Gastrocnemius medialis (tissue), 4 donors: ENCODE results near the gene TRIM14. TPM values are rescaled to one million over a fixed set of nuclear protein-coding genes. Genes with fewer than 3 reads are reported as not detected.

ENCODE experiments used
- ATAC-seq, 2 donors: fragments of 150-250 bp; one replicate each; pipeline ENCODE4 v1.9.1; 2016
- DNase-seq, 2 donors: peaks; one replicate each; pipeline ENCODE4 v3.0.0-alpha.2; 2019
- H3K27ac ChIP-seq, 4 donors: fragments of 200-600 bp; sonication (generic); 1 replicate in 1 of 4; 2 replicates in 3 of 4; pipeline ENCODE4 v1.5.1; 2016 to 2018; ENCODE audit warnings: mild to moderate bottlenecking in 2 of 4, moderate library complexity in 1 of 4
- H3K27me3 ChIP-seq, 3 donors: fragments of 200-600 bp; sonication (generic) in 2 of 3; 1 replicate in 1 of 3; 2 replicates in 2 of 3; pipeline versions ENCODE4 v1.5.1 to v1.6.0; 2016 to 2019; ENCODE audit warnings: mild to moderate bottlenecking in 1 of 3, moderate library complexity in 1 of 3
- H3K36me3 ChIP-seq, 2 donors: fragments of 200-600 bp; sonication (generic) in 1 of 2; one replicate each; pipeline ENCODE4 v1.5.1; 2017 to 2018
- H3K4me1 ChIP-seq, 2 donors: fragments of 200-600 bp; sonication (generic) in 1 of 2; one replicate each; pipeline ENCODE4 v1.5.1; 2016 to 2017; ENCODE audit warnings: mild to moderate bottlenecking in 2 of 2
- H3K4me3 ChIP-seq, 4 donors: fragments of 200-600 bp; sonication (generic) in 3 of 4; 1 replicate in 1 of 4; 2 replicates in 3 of 4; pipeline ENCODE4 v1.5.1; 2016 to 2019; ENCODE audit warnings: mild to moderate bottlenecking in 2 of 4
- H3K9me3 ChIP-seq, 3 donors: fragments of 200-600 bp; sonication (generic) in 2 of 3; 1 replicate in 1 of 3; 2 replicates in 2 of 3; pipeline ENCODE4 v1.5.1; 2016 to 2019
- CTCF ChIP-seq, 5 experiments: fragments of 450-650 bp in 3 of 5; fragments of 200-600 bp in 2 of 5; sonication (generic) in 2 of 5; IDR thresholded peaks in 4 of 5; conservative IDR thresholded peaks in 1 of 5; 1 replicate in 4 of 5; 2 replicates in 1 of 5; pipeline ENCODE4 v1.5.1; 2016 to 2019; ENCODE audit warnings: antibody characterized with exemption in 5 of 5, mild to moderate bottlenecking in 3 of 5, moderate library complexity in 3 of 5
- POLR2A ChIP-seq, 2 donors: fragments of 450-650 bp; IDR thresholded peaks; one replicate each; pipeline ENCODE4 v1.6.1; 2017; ENCODE audit warnings: antibody characterized with exemption in 2 of 2, mild to moderate bottlenecking in 2 of 2, moderate library complexity in 2 of 2
- in situ Hi-C, 4 donors: fragments of 200-750 bp; cut with MboI; loops; one replicate each; pipeline versions ENCODE4 v1.15.0 to v1.8.0; 2017; ENCODE audit warnings: low sequenced_read_pairs in 4 of 4
- intact Hi-C: fragments of 100-400 bp; cut with DNase I; formaldehyde crosslinking; loops from one replicate; pipeline ENCODE4 v1.15.1; 2023; ENCODE audit warnings: low total_unique reads
- total RNA-seq, 4 donors: library from RNA; depleted of rRNA; stranded (reverse); fragments of >200 nt; gene quantifications; one replicate each; pipeline versions ENCODE4 v1.1.0 to v1.2.3, GENCODE V29; 2016

Gene TRIM14
- total RNA-seq, 4 donors from 2014 or later, result 1.1 to 3.2 (median 1.3) TPM

- no peak overlapping the region for H3K4me3 ChIP-seq
- H3K9me3 ChIP-seq, result no peaks in the 10 kb centered on the region
- DNase-seq, result no peak
- ATAC-seq, result no peak
- no peaks in the 10 kb centered on the region for H3K36me3 ChIP-seq
- TF ChIP-seq POLR2A (IDR thresholded peaks at IDR 0.05), result no peak
- no peak for TF ChIP-seq CTCF (IDR thresholded peaks at IDR 0.05 in 4 of 5, conservative IDR thresholded peaks at IDR 0.05 in 1 of 5)
- in situ Hi-C loops (no loop called here), intact Hi-C loops (no loop called here)
- no peaks in the 10 kb centered on the region for H3K4me1 ChIP-seq
- no peaks in the 10 kb centered on the region for H3K27me3 ChIP-seq
- H3K27ac ChIP-seq, result no peak overlapping the region
These were observed 35.7 kb upstream of the TRIM14 start for GRCh38 chr9:98154678-98155077.

GRCh38 chr9:98152526-98152925 is 33.5 kb upstream of the TRIM14 start:
- intact Hi-C loops, result no loop called here
- no peaks in the 10 kb centered on the region for H3K9me3 ChIP-seq
- no peak for TF ChIP-seq POLR2A (IDR thresholded peaks at IDR 0.05)
- no peak for TF ChIP-seq CTCF (IDR thresholded peaks at IDR 0.05 in 4 of 5, conservative IDR thresholded peaks at IDR 0.05 in 1 of 5)
- H3K4me1 ChIP-seq, result no peaks in the 10 kb centered on the region
- no peaks in the 10 kb centered on the region for H3K36me3 ChIP-seq
- no peak overlapping the region for H3K27ac ChIP-seq
- DNase-seq (no peak), ATAC-seq (no peak)
- no peaks in the 10 kb centered on the region for H3K27me3 ChIP-seq
- in situ Hi-C loops, result no loop called here
- H3K4me3 ChIP-seq, result no peak overlapping the region

GRCh38 chr9:98150721-98151120 is 31.7 kb upstream of the TRIM14 start:
- H3K36me3 ChIP-seq, result no peaks in the 10 kb centered on the region
- no peaks in the 10 kb centered on the region for H3K9me3 ChIP-seq
- TF ChIP-seq CTCF (IDR thresholded peaks at IDR 0.05 in 4 of 5, conservative IDR thresholded peaks at IDR 0.05 in 1 of 5) (no peak), POLR2A (IDR thresholded peaks at IDR 0.05) (no peak)
- no peak for ATAC-seq
- H3K27ac ChIP-seq, result no peak overlapping the region
- no peak for DNase-seq
- intact Hi-C loops, result no loop called here
- in situ Hi-C loops, result no loop called here
- H3K27me3 ChIP-seq, result no peaks in the 10 kb centered on the region
- H3K4me3 ChIP-seq, result no peak overlapping the region
- H3K4me1 ChIP-seq, result no peaks in the 10 kb centered on the region

- no peak overlapping the region for H3K4me3 ChIP-seq
- intact Hi-C loops (no loop called here), in situ Hi-C loops (no loop called here)
- H3K4me1 ChIP-seq, result no peaks in the 10 kb centered on the region
- no peaks in the 10 kb centered on the region for H3K9me3 ChIP-seq
- no peaks in the 10 kb centered on the region for H3K36me3 ChIP-seq
- H3K27me3 ChIP-seq, result no peaks in the 10 kb centered on the region
- TF ChIP-seq CTCF (IDR thresholded peaks at IDR 0.05 in 4 of 5, conservative IDR thresholded peaks at IDR 0.05 in 1 of 5) (no peak), POLR2A (IDR thresholded peaks at IDR 0.05) (no peak)
- DNase-seq (no peak), ATAC-seq (no peak)
- H3K27ac ChIP-seq, result no peak overlapping the region
These were observed 31.1 kb upstream of the TRIM14 start for GRCh38 chr9:98150164-98150563.

GRCh38 chr9:98149422-98149821 is 30.4 kb upstream of the TRIM14 start:
- Histone ChIP-seq H3K4me3 (no peak overlapping the region), H3K9me3 (no peaks in the 10 kb centered on the region), H3K36me3 (no peaks in the 10 kb centered on the region), H3K27ac (no peak overlapping the region), H3K4me1 (no peaks in the 10 kb centered on the region), H3K27me3 (no peaks in the 10 kb centered on the region)
- in situ Hi-C loops (no loop called here), intact Hi-C loops (no loop called here)
- TF ChIP-seq CTCF (IDR thresholded peaks at IDR 0.05 in 4 of 5, conservative IDR thresholded peaks at IDR 0.05 in 1 of 5) (no peak), POLR2A (IDR thresholded peaks at IDR 0.05) (no peak)
- DNase-seq (no peak), ATAC-seq (no peak)
